Hepatocyte (in vitro differentiated cells): ENCODE results near the gene GPR18. TPM values are rescaled to one million over a fixed set of nuclear protein-coding genes. Genes with fewer than 3 reads are reported as not detected.
"Not testable (repeated sequence)": the region's sequence is repeated elsewhere in the genome, so short reads cannot be mapped to it uniquely, and the experiment has no call there.

Experiments
- DNase-seq: peaks from one replicate; pipeline ENCODE4 v3.0.0-alpha.2; 2016; ENCODE audit warnings: low spot score
- H2AFZ ChIP-seq: fragments of 200-600 bp; sonication (generic); 2 replicates; pipeline ENCODE4 v1.6.0; 2016; ENCODE audit warnings: antibody characterized with exemption, mild to moderate bottlenecking
- H3K27ac ChIP-seq: fragments of 200-600 bp; sonication (generic); 2 replicates; pipeline ENCODE4 v1.5.1; 2016; ENCODE audit warnings: mild to moderate bottlenecking
- H3K27me3 ChIP-seq: fragments of 200-600 bp; sonication (generic); 2 replicates; pipeline ENCODE4 v1.6.1; 2016
- H3K36me3 ChIP-seq: fragments of 200-600 bp; sonication (generic); replicated peaks from 2 replicates; pipeline ENCODE4 v1.5.1; 2016; ENCODE audit warnings: low read depth; ENCODE audit not compliant: insufficient read depth
- H3K4me1 ChIP-seq: fragments of 200-600 bp; sonication (generic); 2 replicates; pipeline ENCODE4 v1.5.1; 2016; ENCODE audit warnings: mild to moderate bottlenecking, moderate library complexity; ENCODE audit not compliant: insufficient read depth
- H3K4me2 ChIP-seq: fragments of 200-600 bp; sonication (generic); 2 replicates; pipeline ENCODE4 v1.6.0; 2016
- H3K4me3 ChIP-seq: fragments of 200-600 bp; sonication (generic); 2 replicates; pipeline ENCODE4 v1.5.1; 2016; ENCODE audit warnings: mild to moderate bottlenecking
- H3K79me2 ChIP-seq: fragments of 200-600 bp; sonication (generic); 2 replicates; pipeline ENCODE4 v1.6.0; 2017; ENCODE audit warnings: mild to moderate bottlenecking
- H3K9me2 ChIP-seq: fragments of 200-600 bp; sonication (generic); replicated peaks from 2 replicates; pipeline ENCODE4 v1.6.0; 2017; ENCODE audit warnings: mild to moderate bottlenecking; ENCODE audit not compliant: insufficient read depth
- H3K9me3 ChIP-seq: fragments of 200-600 bp; sonication (generic); 2 replicates; pipeline ENCODE4 v1.5.1; 2016; ENCODE audit warnings: low read depth, mild to moderate bottlenecking
- H4K20me1 ChIP-seq: fragments of 200-600 bp; sonication (generic); 2 replicates; pipeline ENCODE4 v1.6.0; 2016; ENCODE audit warnings: mild to moderate bottlenecking; ENCODE audit not compliant: insufficient read depth, poor library complexity, severe bottlenecking
- CTCF ChIP-seq: fragments of 200-600 bp; sonication (generic); IDR thresholded peaks from 2 replicates; pipeline ENCODE4 v1.5.1; 2016; ENCODE audit warnings: antibody characterized with exemption, mild to moderate bottlenecking; ENCODE audit not compliant: poor library complexity
- EZH2 ChIP-seq: fragments of 200-600 bp; sonication (generic); IDR thresholded peaks from 2 replicates; pipeline ENCODE4 v1.6.1; 2016; ENCODE audit warnings: antibody characterized with exemption, mild to moderate bottlenecking, borderline replicate concordance
- EZH2phosphoT487 ChIP-seq: fragments of 200-600 bp; sonication (generic); IDR thresholded peaks from one replicate; pipeline ENCODE4 v1.6.1; 2018; ENCODE audit warnings: antibody characterized with exemption, mild to moderate bottlenecking, low read depth, moderate library complexity; ENCODE audit not compliant: unreplicated experiment, severe bottlenecking
- WGBS: methylation state at CpG from one replicate; pipeline ENCODE4 v1.1.6; 2016; ENCODE audit warnings: low lambda C conversion rate; ENCODE audit errors: missing lambda C conversion rate; 5-methylcytosine and 5-hydroxymethylcytosine counted together
- polyA plus RNA-seq: library from polyadenylated mRNA; unstranded; fragments of >200 nt; fragmentation: Nextera tagmentation; extraction: Ambion mirVana; gene quantifications from 2 replicates; pipeline ENCODE4 v1.2.1, GENCODE V29; 2016
- total RNA-seq: library from RNA; depleted of rRNA; stranded (reverse); fragments of >200 nt; gene quantifications from 2 replicates; pipeline ENCODE4 v1.2.3, GENCODE V29; 2014

GPR18 gene
- total and polyA plus RNA-seq, 2 experiments from 2014 or later: not detected

GRCh38 chr13:99230991-99231390 lies 27.2 kb downstream of the GPR18 start:
- WGBS: 91% methylated on average over 3 of the region's 3 CpGs
- peaks cover 9% of the 10 kb centered on the region for H3K4me1 ChIP-seq

GRCh38 chr13:99230588-99230987 lies 27.6 kb downstream of the GPR18 start:
- H3K27me3 ChIP-seq: not testable (repeated sequence)

More at GRCh38 chr13:99230991-99231390, 27.2 kb downstream of the GPR18 start:
- Histone ChIP-seq H3K27ac (no peak overlapping the region), H4K20me1 (peaks cover 45% of the 10 kb centered on the region), H3K9me2 (no peaks in the 10 kb centered on the region), H3K4me2 (no peak overlapping the region), H3K9me3 (no peaks in the 10 kb centered on the region), H3K4me3 (no peak overlapping the region), H3K79me2 (peaks cover 88% of the 10 kb centered on the region), H2AFZ (no peak overlapping the region), H3K27me3 (no peaks in the 10 kb centered on the region), H3K36me3 (no peaks in the 10 kb centered on the region)
- TF ChIP-seq EZH2phosphoT487 (no peak), CTCF (no peak), EZH2 (no peak)
- no peak for DNase-seq

GRCh38 chr13:99228737-99229691 lies 29.2 kb downstream of the GPR18 start:
- H3K4me2 ChIP-seq: no peak overlapping the region
- no peak overlapping the region for H3K27ac ChIP-seq
- H3K36me3 ChIP-seq: no peaks in the 10 kb centered on the region
- DNase-seq: no peak
- no peaks in the 10 kb centered on the region for H3K9me3 ChIP-seq
- no peaks in the 10 kb centered on the region for H3K9me2 ChIP-seq
- H3K79me2 ChIP-seq: peaks cover 94% of the 10 kb centered on the region
- peaks cover 9% of the 10 kb centered on the region for H3K4me1 ChIP-seq
- no peaks in the 10 kb centered on the region for H3K27me3 ChIP-seq
- no peak overlapping the region for H3K4me3 ChIP-seq
- no peak overlapping the region for H2AFZ ChIP-seq
- peaks cover 52% of the 10 kb centered on the region for H4K20me1 ChIP-seq
- TF ChIP-seq EZH2: no peak
- TF ChIP-seq CTCF: no peak
- no peak for TF ChIP-seq EZH2phosphoT487
- 64% methylated on average over 13 of the region's 13 CpGs for WGBS

More at GRCh38 chr13:99230588-99230987, 27.6 kb downstream of the GPR18 start:
- H3K27ac ChIP-seq, H3K4me2 ChIP-seq, H2AFZ ChIP-seq, H3K36me3 ChIP-seq, H3K4me1 ChIP-seq, DNase-seq, H3K4me3 ChIP-seq, H3K9me2 ChIP-seq, H3K9me3 ChIP-seq: not testable (repeated sequence)
- Histone ChIP-seq H3K79me2 (peaks cover 91% of the 10 kb centered on the region), H4K20me1 (peaks cover 49% of the 10 kb centered on the region)
- 95% methylated on average over 12 of the region's 12 CpGs for WGBS

GRCh38 chr13:99227909-99228688 lies 30.1 kb downstream of the GPR18 start:
- no peaks in the 10 kb centered on the region for H3K27me3 ChIP-seq
- H3K4me3 ChIP-seq: no peak overlapping the region
- no peak overlapping the region for H3K4me2 ChIP-seq
- no peaks in the 10 kb centered on the region for H3K36me3 ChIP-seq
- DNase-seq: no peak
- TF ChIP-seq EZH2 (no peak), CTCF (no peak), EZH2phosphoT487 (no peak)
- H3K27ac ChIP-seq: no peak overlapping the region
- WGBS: 91% methylated on average over 15 of the region's 15 CpGs
- no peaks in the 10 kb centered on the region for H3K9me3 ChIP-seq
- H2AFZ ChIP-seq: no peak overlapping the region
- peaks cover 9% of the 10 kb centered on the region for H3K4me1 ChIP-seq
- peaks cover 95% of the 10 kb centered on the region for H3K79me2 ChIP-seq
- H4K20me1 ChIP-seq: peaks cover 54% of the 10 kb centered on the region
- no peaks in the 10 kb centered on the region for H3K9me2 ChIP-seq
